Measurements from ENCODE around the gene UNC45B. TPM values are rescaled to one million over a fixed set of nuclear protein-coding genes. Genes with fewer than 3 reads are reported as not detected.

The UNC45B gene
- total RNA-seq, 1 donor from 2014 or later, result not detected

DNA sequence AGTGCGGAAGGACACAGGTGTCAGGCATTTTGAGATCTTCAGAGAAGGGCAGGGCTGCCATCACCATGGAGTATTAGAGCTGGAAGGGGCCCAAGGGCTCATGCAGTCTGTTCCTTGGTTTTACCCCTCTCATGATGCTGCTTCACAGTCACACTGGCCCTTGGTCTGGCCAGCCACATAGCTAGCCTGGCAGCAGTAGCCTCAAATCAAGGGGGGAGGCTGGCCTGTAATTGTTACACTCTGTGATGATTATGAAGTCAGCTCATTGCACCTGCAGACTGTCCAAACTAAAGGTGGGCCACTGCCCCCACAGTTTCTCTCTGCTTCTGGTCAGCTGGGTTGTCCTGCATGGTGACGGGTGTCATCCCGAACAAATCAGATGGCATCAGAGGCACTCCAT, 26.3 kb upstream of the UNC45B start, which contains the start of gene FNDC8:
TSS of gene FNDC8 (plus strand) at position 301 of the 400 bp plus-strand sequence. CDS start at position 380, 79 bp downstream.
- TF ChIP-seq POLR2A (IDR thresholded peaks at IDR 0.05) (no peak), POLR2AphosphoS5 (IDR thresholded peaks at IDR 0.05; ENCODE audit: insufficient read depth in 1 of 2, low read depth in 1 of 2) (no peak)
- TF ChIP-seq, protein P1, sequence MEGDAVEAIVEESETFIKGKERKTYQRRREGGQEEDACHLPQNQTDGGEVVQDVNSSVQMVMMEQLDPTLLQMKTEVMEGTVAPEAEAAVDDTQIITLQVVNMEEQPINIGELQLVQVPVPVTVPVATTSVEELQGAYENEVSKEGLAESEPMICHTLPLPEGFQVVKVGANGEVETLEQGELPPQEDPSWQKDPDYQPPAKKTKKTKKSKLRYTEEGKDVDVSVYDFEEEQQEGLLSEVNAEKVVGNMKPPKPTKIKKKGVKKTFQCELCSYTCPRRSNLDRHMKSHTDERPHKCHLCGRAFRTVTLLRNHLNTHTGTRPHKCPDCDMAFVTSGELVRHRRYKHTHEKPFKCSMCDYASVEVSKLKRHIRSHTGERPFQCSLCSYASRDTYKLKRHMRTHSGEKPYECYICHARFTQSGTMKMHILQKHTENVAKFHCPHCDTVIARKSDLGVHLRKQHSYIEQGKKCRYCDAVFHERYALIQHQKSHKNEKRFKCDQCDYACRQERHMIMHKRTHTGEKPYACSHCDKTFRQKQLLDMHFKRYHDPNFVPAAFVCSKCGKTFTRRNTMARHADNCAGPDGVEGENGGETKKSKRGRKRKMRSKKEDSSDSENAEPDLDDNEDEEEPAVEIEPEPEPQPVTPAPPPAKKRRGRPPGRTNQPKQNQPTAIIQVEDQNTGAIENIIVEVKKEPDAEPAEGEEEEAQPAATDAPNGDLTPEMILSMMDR (IDR thresholded peaks at IDR 0.05), result no peak
- H3K9me3 ChIP-seq, result no peaks in the 10 kb centered on the region
- H3K27ac ChIP-seq, result no peak within 1 kb of the TSS

GRCh38 chr17:35127751-35128514, 19.7 kb upstream of the UNC45B start:
- Histone ChIP-seq H3K4me3 (no peak overlapping the region), H3K9me3 (no peaks in the 10 kb centered on the region), H3K27ac (peak overlapping the region; percentile 36), H3K36me3 (peaks cover 0 to 19% of the 10 kb centered on the region in 2 donors), H3K27me3 (no peaks in the 10 kb centered on the region), H3K4me1 (peaks cover 7% of the 10 kb centered on the region)
- intact Hi-C loops (cut with DNase I), result no loop called here
- TF ChIP-seq POLR2A (IDR thresholded peaks at IDR 0.05) (no peak), POLR2AphosphoS5 (IDR thresholded peaks at IDR 0.05; ENCODE audit: insufficient read depth in 1 of 2, low read depth in 1 of 2) (no peak)
- TF ChIP-seq, protein P1 (IDR thresholded peaks at IDR 0.05), result no peak
- DNase-seq (ENCODE audit: extremely low spot score in 2 of 2), result peak in 1 of 2 donors; percentile 93

More for the DNA sequence above, 26.3 kb upstream of the UNC45B start, which contains the start of gene FNDC8:
- Histone ChIP-seq H3K4me3 (no peak within 1 kb of the TSS), H3K36me3 (no peaks in the 10 kb centered on the region), H3K4me1 (peaks cover 16% of the 10 kb centered on the region), H3K27me3 (no peaks in the 10 kb centered on the region)
- DNase-seq (ENCODE audit: extremely low spot score in 2 of 2), result no peak
- intact Hi-C loops (cut with DNase I), result no loop called here

GRCh38 chr17:35129154-35129972, 18.3 kb upstream of the UNC45B start:
- H3K9me3 ChIP-seq, result no peaks in the 10 kb centered on the region
- peaks cover 7% of the 10 kb centered on the region for H3K4me1 ChIP-seq
- H3K27ac ChIP-seq, result peak overlapping the region; percentile 61
- TF ChIP-seq, protein P1 (IDR thresholded peaks at IDR 0.05), result no peak
- TF ChIP-seq POLR2A (IDR thresholded peaks at IDR 0.05), result no peak
- DNase-seq (ENCODE audit: extremely low spot score in 2 of 2), result no peak
- intact Hi-C loops (cut with DNase I), result no loop called here
- no peaks in the 10 kb centered on the region for H3K27me3 ChIP-seq
- H3K4me3 ChIP-seq, result no peak overlapping the region
- peaks cover 0 to 33% of the 10 kb centered on the region in 2 donors for H3K36me3 ChIP-seq

GRCh38 chr17:35129973-35130351, 17.7 kb upstream of the UNC45B start:
- DNase-seq (ENCODE audit: extremely low spot score in 2 of 2), result no peak
- H3K9me3 ChIP-seq, result no peaks in the 10 kb centered on the region
- intact Hi-C loops (cut with DNase I), result no loop called here
- TF ChIP-seq, protein P1 (IDR thresholded peaks at IDR 0.05), result no peak
- TF ChIP-seq POLR2AphosphoS5 (IDR thresholded peaks at IDR 0.05; ENCODE audit: insufficient read depth in 1 of 2, low read depth in 1 of 2) (no peak), POLR2A (IDR thresholded peaks at IDR 0.05) (no peak)
- H3K36me3 ChIP-seq, result peaks cover 0 to 39% of the 10 kb centered on the region in 2 donors
- H3K27me3 ChIP-seq, result no peaks in the 10 kb centered on the region
- peaks cover 7% of the 10 kb centered on the region for H3K4me1 ChIP-seq
- no peak overlapping the region for H3K27ac ChIP-seq
- no peak overlapping the region for H3K4me3 ChIP-seq
